B cell (primary cell): Measurements from ENCODE around the gene MT1B. TPM values are rescaled to one million over a fixed set of nuclear protein-coding genes. Genes with fewer than 3 reads are reported as not detected.

ENCODE experiments used
- ATAC-seq: fragments of 200-7000 bp; cut with Tn5 transposase; one replicate; pipeline ENCODE4 v1.10.0; 2021; ENCODE audit warnings: low read depth, mild to moderate bottlenecking, moderate number of reproducible peaks, moderate library complexity
- CTCF ChIA-PET: fragments of 350-600 bp; sonication (Branson Sonifier 250); formaldehyde crosslinking; loops from one replicate; lab custom pipeline; 2021; ENCODE audit warnings: antibody characterized with exemption, inconsistent platforms; lab: Charles Lee
- POLR2A ChIA-PET: fragments of 350-600 bp; sonication (Branson Sonifier 250); formaldehyde crosslinking; loops from one replicate; lab custom pipeline; 2021; ENCODE audit warnings: antibody characterized with exemption; lab: Charles Lee
- DNase-seq: peaks from one replicate; pipeline ENCODE4 v3.0.0; 2013
- H2AFZ ChIP-seq: 2 replicates; pipeline ENCODE4 v1.6.1; 2012; ENCODE audit warnings: mild to moderate bottlenecking, low read depth, low read length; ENCODE audit not compliant: insufficient read depth, poor library complexity, severe bottlenecking
- H3K27ac ChIP-seq, 2 donors: 1 replicate in 1 of 2; 2 replicates in 1 of 2; pipeline ENCODE4 v1.5.1; 2012 to 2013; ENCODE audit warnings: low read length in 2 of 2, mild to moderate bottlenecking in 2 of 2, moderate library complexity in 1 of 2
- H3K27me3 ChIP-seq, 4 experiments: fragments of 200-600 bp in 1 of 4; sonication (generic) in 1 of 4; replicated peaks in 1 of 4; 1 replicate in 2 of 4; 2 replicates in 2 of 4; pipeline versions ENCODE4 v1.6.1 to v1.7.0; 2013 to 2016; ENCODE audit warnings: low read length in 3 of 4, mild to moderate bottlenecking in 2 of 4, mixed read lengths in 1 of 4, moderate library complexity in 1 of 4; ENCODE audit not compliant: insufficient read depth in 4 of 4, control insufficient read depth in 3 of 4; ENCODE audit errors: control extremely low read depth in 1 of 4
- H3K36me3 ChIP-seq, 2 experiments: replicated peaks in 1 of 2; 1 replicate in 1 of 2; 2 replicates in 1 of 2; pipeline versions ENCODE4 v1.6.1 to v1.7.1; 2013; ENCODE audit warnings: low read length in 1 of 2; ENCODE audit not compliant: insufficient read depth in 2 of 2, control insufficient read depth in 1 of 2; ENCODE audit errors: control extremely low read depth in 1 of 2, extremely low read depth in 1 of 2
- H3K4me1 ChIP-seq, 2 donors: fragments of 200-600 bp in 1 of 2; sonication (generic) in 1 of 2; 1 replicate in 1 of 2; 2 replicates in 1 of 2; pipeline versions ENCODE4 v1.5.1 to v1.6.1; 2013 to 2017; ENCODE audit warnings: low read length in 2 of 2; ENCODE audit not compliant: control insufficient read depth in 2 of 2, insufficient read depth in 2 of 2
- H3K4me2 ChIP-seq: replicated peaks from 2 replicates; pipeline ENCODE3; 2012; ENCODE audit warnings: mild to moderate bottlenecking, low read depth, low read length; ENCODE audit not compliant: poor library complexity, severe bottlenecking
- H3K4me3 ChIP-seq, 5 experiments: fragments of 200-600 bp in 1 of 5; sonication (generic) in 1 of 5; 1 replicate in 3 of 5; 2 replicates in 2 of 5; pipeline versions ENCODE4 v1.5.1 to v1.7.0; 2011 to 2016; ENCODE audit warnings: low read length in 4 of 5, mild to moderate bottlenecking in 4 of 5, low read depth in 2 of 5, control low read depth in 1 of 5, moderate library complexity in 1 of 5; ENCODE audit not compliant: insufficient read depth in 1 of 5; ENCODE audit errors: control extremely low read depth in 1 of 5, extremely low read depth in 1 of 5
- H3K79me2 ChIP-seq: fragments of 200-600 bp; sonication (generic); one replicate; pipeline ENCODE4 v1.6.0; 2016; ENCODE audit warnings: low read length; ENCODE audit not compliant: control insufficient read depth, insufficient read depth
- H3K9ac ChIP-seq: fragments of 200-600 bp; sonication (generic); 2 replicates; pipeline ENCODE4 v1.6.1; 2017; ENCODE audit warnings: mild to moderate bottlenecking, low read length, moderate library complexity
- H3K9me3 ChIP-seq, 3 donors: one replicate each; pipeline versions ENCODE4 v1.6.1 to v1.7.1; 2013; ENCODE audit warnings: low read length in 2 of 3; ENCODE audit not compliant: control insufficient read depth in 2 of 3, insufficient read depth in 1 of 3; ENCODE audit errors: control extremely low read depth in 1 of 3
- H4K20me1 ChIP-seq: 2 replicates; pipeline ENCODE4 v1.6.0; 2012; ENCODE audit warnings: mild to moderate bottlenecking, low read length; ENCODE audit not compliant: insufficient read depth, control insufficient read depth, poor library complexity, severe bottlenecking
- H3K27ac Mint-ChIP-seq: one replicate; pipeline ENCODE4 v1.8.0; 2021; ENCODE audit warnings: mixed read lengths
- H3K27me3 Mint-ChIP-seq: one replicate; pipeline ENCODE4 v1.8.0; 2021; ENCODE audit warnings: mixed read lengths
- H3K4me1 Mint-ChIP-seq: one replicate; pipeline ENCODE4 v1.8.0; 2021; ENCODE audit warnings: mixed read lengths
- H3K4me3 Mint-ChIP-seq: one replicate; pipeline ENCODE4 v1.8.0; 2021; ENCODE audit warnings: mixed read lengths
- H3K9me3 Mint-ChIP-seq: one replicate; pipeline ENCODE4 v1.8.0; 2022; ENCODE audit warnings: mixed read lengths; ENCODE audit not compliant: insufficient read depth
- CTCF ChIP-seq: fragments of 200-600 bp; IDR thresholded peaks from one replicate; pipeline ENCODE4 v1.8.0; 2022; ENCODE audit warnings: antibody characterized with exemption, mild to moderate bottlenecking
- EZH2 ChIP-seq: IDR thresholded peaks from 2 replicates; pipeline ENCODE4 v1.6.1; 2012; ENCODE audit warnings: borderline replicate concordance, low read depth, mild to moderate bottlenecking, moderate library complexity, low read length; ENCODE audit not compliant: insufficient read depth, poor library complexity, severe bottlenecking
- WGBS: methylation state at CpG from one replicate; pipeline ENCODE4 v1.1.5; 2013; ENCODE audit warnings: missing lambda C conversion rate; ENCODE audit not compliant: insufficient coverage; 5-methylcytosine and 5-hydroxymethylcytosine counted together
- intact Hi-C: fragments of 100-400 bp; cut with micrococcal nuclease; formaldehyde crosslinking; loops from one replicate; pipeline ENCODE4 v1.10.0; 2022
- polyA plus RNA-seq: library from polyadenylated mRNA; depleted of rRNA; stranded (reverse); fragments of >200 nt; gene quantifications from 2 replicates; pipeline ENCODE4 v1.2.3, GENCODE V29; 2012
- total RNA-seq, 2 donors: library from RNA; stranded (reverse); fragments of 120-200 nt in 1 of 2; gene quantifications; 1 replicate in 1 of 2; 2 replicates in 1 of 2; pipeline versions ENCODE4 v1.2.3 to v1.2.4, GENCODE V29; 2013 to 2022

The MT1B gene
- total and polyA plus RNA-seq, 2 donors (not counting 1 experiment from before 2014, with no cell fraction given) = not detected

GRCh38 chr16:56690420-56691122, 38.9 kb downstream of the MT1B start:
- intact Hi-C loops = no loop called here
- no peak overlapping the region for H3K4me3 Mint-ChIP-seq
- H3K9me3 Mint-ChIP-seq = peaks cover 2% of the 10 kb centered on the region
- Histone ChIP-seq H3K9me3 (peaks cover 0 to 19% (median 0%) of the 10 kb centered on the region in 3 donors), H2AFZ (no peak overlapping the region), H4K20me1 (no peaks in the 10 kb centered on the region), H3K4me3 (no peak overlapping the region), H3K4me2 (no peak overlapping the region), H3K36me3 (no peaks in the 10 kb centered on the region), H3K4me1 (no peaks in the 10 kb centered on the region), H3K9ac (no peak overlapping the region), H3K27me3 (peaks cover 0 to 2% (median 0%) of the 10 kb centered on the region in 4 experiments), H3K27ac (no peak overlapping the region), H3K79me2 (no peaks in the 10 kb centered on the region)
- ATAC-seq (no peak), DNase-seq (no peak)
- CTCF ChIA-PET = interaction anchor here (3.3 kb wide), 1 partner anchor 11 kb away, joined by 15 read pairs; no protein-coding TSS in a partner anchor
- TF ChIP-seq CTCF = no peak
- TF ChIP-seq EZH2 = no peak
- POLR2A ChIA-PET = interaction anchor here (0.7 kb wide), 1 partner anchor 13 kb away, joined by 3 read pairs; no protein-coding TSS in a partner anchor
- no peak overlapping the region for H3K27ac Mint-ChIP-seq
- H3K4me1 Mint-ChIP-seq = no peaks in the 10 kb centered on the region
- WGBS = 100% methylated on average over 3 of the region's 4 CpGs
- H3K27me3 Mint-ChIP-seq = peaks cover 22% of the 10 kb centered on the region

- peaks cover 0 to 17% (median 0%) of the 10 kb centered on the region in 3 donors for H3K9me3 ChIP-seq
- POLR2A ChIA-PET = no interaction called here
- no peak overlapping the region for H3K9ac ChIP-seq
- Mint-ChIP-seq H3K9me3 (no peaks in the 10 kb centered on the region), H3K27ac (no peak overlapping the region), H3K27me3 (peaks cover 19% of the 10 kb centered on the region), H3K4me3 (no peak overlapping the region), H3K4me1 (no peaks in the 10 kb centered on the region)
- TF ChIP-seq EZH2 (no peak), CTCF (no peak)
- ATAC-seq (no peak), DNase-seq (no peak)
- no peaks in the 10 kb centered on the region for H4K20me1 ChIP-seq
- H3K4me3 ChIP-seq = no peak overlapping the region
- intact Hi-C loops = no loop called here
- H3K27ac ChIP-seq = no peak overlapping the region
- H3K36me3 ChIP-seq = no peaks in the 10 kb centered on the region
- WGBS = 87% methylated on average over 4 of the region's 4 CpGs
- H3K79me2 ChIP-seq = no peaks in the 10 kb centered on the region
- H3K27me3 ChIP-seq = peaks cover 0 to 2% (median 0%) of the 10 kb centered on the region in 4 experiments
- CTCF ChIA-PET = interaction anchor here (3.3 kb wide), 1 partner anchor 9 kb away, joined by 15 read pairs; no protein-coding TSS in a partner anchor
- H3K4me1 ChIP-seq = no peaks in the 10 kb centered on the region
- H3K4me2 ChIP-seq = no peak overlapping the region
- no peak overlapping the region for H2AFZ ChIP-seq
Observed at GRCh38 chr16:56691885-56692284, 40.2 kb downstream of the MT1B start.
